ENCODE data around the gene NXPH3.
"Not testable (repeated sequence)": the region's sequence is repeated elsewhere in the genome, so short reads cannot be mapped to it uniquely, and the experiment has no call there.

The NXPH3 gene

DNA sequence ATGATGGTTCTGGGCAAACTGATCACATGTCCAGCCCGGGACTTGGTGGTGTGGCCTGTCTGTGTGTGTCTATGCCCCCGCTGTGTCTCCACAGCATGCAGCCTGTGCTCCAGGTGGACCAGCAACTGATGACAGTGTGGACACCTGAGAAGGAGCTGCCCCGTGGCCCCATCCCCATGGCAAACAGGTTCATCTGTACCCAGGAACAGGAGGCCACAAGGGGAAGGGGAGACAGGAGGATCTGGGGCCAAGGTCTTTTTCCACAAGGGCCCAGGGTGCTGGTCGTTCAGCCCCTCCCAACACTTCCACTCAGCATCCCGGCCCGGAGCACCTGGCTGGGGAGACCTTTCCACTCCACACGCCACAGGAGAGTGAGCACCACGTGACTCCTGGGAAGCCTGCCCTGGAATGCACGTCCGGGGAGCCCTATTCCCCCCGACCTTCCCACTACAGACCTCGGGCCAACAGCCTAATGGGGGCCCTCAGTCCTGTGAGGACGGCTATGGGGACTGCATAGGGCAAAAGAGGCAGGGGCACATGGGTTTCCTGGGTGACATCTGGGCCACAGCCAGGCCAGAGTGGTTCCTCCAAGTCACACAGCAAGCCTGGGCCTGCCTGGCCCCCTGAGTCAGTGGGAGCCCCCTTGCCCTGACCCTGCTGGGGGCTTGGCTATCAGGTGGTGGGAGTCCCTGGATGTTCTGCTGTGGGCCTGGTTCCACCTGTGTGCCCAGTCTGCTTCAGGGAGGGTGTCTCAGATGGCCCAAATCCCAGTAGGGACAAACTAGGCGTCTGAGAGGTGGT is 20.8 kb upstream of the NXPH3 start:
- DNase-seq: no peak

DNA sequence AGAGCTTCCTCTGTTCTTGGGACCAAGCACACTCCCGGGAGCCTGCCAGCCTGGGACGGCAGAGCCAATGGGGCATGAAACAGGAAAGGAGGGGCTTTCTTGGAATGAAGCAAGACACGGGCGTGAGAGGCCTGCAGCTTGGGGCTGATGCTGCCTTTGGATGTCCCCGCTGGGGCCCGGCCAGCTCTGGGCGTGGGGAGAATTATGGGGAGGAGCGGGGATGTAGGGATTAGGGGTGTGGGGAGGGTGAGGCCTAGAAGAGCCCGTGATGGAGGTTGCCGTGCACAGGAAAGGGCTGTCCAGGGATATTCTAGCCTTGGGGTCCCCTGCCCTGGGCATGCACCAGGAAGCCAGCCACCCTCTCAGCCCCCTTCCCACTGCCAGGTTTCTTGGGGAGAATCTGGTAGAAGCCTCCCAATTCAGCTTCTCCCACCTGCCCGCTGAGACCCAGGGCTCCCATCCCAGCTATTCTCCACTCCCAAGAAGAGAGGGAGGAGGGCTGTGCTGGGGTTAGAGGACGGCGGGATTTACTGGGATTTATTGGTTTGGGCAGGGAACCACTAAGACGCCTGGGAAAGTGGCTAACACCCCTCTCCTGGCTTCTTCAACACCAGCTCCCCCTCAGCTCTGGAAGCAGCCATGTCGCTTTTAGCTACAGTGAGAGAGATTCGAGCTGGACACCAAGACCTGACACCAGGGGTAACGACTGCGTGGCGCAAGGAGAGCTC is 20.0 kb upstream of the NXPH3 start:
- no peak for DNase-seq

DNA sequence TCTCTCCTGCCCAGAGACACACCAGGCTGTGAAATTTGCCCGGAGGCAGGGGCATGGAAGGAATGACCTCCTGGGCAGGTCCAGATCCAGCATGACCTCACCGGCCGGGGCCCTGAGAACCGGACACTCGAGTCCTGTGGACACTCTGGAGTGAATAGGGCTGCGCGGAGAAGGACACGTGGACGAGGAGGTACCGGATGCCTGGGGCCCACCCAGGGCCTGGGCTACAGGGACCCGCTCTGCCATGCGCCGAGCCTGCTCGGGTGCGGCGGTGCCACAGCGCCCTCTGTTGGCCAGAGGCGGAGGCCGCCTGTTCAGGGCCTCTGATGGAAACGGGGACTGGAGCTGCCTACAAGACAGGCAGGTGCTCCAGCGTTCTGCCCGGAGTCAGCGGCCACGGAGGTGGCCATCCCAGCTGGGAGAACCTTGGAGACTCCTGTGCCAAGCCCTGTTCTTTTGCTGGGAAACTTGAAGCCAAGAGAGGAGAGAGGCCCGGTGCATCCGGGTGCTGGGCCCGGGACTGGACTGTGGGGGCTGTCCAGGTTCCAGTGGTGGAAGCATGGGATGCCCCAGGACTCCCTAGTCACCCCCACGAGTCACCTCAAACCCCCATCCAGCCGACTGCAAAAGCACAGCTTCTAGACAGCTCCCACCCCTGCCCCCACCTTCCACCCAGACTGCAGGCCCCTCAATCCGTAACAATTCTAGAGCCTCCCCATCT is 19.3 kb upstream of the NXPH3 start:
- DNase-seq: peak; percentile 74

DNA sequence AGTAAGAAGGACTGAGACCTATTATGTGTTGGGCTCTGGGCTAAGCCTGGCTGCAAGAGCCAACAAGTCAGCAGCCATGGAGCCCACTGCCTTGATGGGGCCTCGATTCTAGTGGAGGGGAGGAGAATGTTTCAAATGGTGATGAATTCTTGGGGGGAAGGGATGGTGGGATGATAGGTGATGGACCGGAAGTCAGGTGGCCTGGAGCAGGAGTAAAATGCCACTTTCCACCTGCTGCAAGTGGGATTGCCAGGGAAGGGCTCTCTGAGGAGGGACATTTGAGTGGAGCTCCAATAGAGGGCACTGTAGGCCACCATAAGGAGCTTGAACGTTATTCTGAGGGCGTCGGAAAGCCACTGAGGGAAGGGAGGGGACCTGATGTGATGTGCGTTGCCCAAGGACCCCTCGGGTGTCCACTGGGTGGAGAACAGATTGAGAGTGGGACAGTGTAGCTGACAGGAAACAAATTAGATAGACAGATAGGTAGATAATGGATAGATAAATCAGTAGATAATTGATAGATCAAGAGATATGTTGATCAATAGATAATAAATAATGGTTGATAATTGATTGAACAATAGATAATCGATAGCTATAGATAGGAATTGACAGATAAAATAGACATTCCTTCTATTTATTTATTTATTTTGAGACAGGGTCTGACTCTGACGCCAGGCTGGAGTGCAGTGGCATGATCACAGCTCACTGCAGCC is 18.2 kb upstream of the NXPH3 start:
- peak; percentile 61 for DNase-seq

DNA sequence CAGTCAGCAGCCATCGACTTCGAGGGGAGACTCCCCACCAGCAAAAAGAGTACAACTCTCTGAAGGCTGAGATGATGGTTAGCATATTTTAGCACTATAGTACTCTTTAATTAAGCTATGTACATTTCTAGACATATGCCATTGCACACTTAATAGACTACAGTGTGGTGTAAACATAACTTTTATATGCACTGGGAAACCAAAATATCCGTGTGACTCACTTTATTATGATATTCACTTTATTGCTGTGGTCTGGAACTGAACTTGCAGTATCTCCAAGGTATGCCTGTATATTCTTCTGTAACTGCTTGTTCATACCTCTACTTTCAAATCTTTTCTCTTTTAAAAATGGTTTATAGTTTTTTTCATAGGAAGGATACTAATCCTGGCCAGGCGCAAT is 11.0 kb upstream of the NXPH3 start:
- no peak for DNase-seq

DNA sequence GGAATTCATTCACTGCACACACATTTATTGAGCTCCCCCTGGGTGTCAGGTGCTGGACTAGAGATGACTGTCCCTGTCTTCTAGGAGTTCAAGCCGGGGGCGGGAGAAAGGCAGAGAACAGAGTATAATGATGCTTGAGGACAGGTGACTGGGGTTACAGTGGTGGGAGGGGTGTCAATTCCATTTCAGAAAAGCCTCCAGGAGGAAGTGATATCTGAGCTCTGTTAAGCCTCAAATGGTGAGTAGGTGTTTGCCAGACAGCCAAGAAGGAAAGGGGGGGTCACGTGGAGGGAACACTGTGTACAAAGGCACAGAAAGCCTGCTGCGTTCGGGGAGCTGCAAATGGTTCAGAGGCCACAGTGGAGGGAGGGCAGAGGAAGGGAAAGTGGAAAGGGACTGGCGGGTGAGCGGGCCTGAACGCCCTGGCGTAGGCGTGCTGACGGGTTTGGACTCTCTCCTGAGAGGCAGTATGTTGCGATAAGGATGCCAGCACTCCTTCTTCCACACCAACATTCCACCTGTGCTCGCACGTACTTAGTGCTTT is 9.7 kb upstream of the NXPH3 start:
- DNase-seq: no peak

DNA sequence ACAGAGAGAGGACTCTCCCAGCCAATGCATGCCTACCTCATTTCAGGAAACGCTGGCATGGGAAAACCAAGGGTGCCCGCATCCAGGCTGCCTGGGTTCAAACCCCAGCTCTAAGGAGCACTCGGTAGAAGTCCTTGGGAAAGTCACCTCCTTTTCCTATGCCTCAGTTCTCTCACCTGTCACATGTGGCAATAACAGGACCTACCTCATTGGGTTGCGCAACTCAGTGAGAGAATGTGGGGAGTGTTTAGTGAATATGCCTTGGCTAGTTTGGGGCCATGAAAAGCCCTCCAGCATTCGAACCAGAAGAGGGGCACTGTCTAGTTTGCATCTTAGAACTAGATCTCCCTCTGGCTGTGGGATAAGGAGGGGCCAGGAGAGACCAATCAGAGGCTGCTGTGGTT is 9.0 kb upstream of the NXPH3 start:
- DNase-seq: no peak

DNA sequence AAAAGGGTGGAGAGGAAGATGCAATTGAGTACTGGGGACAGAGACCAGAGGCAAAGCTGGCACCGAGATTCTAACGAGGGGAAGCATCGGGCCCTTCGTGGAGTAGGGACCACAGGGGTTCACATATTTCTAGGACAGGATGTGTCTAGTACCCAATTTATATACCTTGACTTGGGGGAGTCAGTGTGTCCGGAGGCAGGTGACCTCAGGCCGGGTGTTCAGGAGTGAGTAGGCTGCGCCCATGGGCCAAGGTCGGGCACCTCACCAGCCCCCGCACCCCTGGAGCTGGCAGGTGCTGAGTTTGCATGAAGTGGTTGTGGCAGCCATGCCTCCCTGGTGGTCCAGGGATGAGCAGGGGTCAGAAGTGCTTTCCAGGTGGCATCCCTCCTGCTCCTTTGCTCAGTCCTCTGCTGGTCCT is 8.6 kb upstream of the NXPH3 start:
- DNase-seq: no peak

DNA sequence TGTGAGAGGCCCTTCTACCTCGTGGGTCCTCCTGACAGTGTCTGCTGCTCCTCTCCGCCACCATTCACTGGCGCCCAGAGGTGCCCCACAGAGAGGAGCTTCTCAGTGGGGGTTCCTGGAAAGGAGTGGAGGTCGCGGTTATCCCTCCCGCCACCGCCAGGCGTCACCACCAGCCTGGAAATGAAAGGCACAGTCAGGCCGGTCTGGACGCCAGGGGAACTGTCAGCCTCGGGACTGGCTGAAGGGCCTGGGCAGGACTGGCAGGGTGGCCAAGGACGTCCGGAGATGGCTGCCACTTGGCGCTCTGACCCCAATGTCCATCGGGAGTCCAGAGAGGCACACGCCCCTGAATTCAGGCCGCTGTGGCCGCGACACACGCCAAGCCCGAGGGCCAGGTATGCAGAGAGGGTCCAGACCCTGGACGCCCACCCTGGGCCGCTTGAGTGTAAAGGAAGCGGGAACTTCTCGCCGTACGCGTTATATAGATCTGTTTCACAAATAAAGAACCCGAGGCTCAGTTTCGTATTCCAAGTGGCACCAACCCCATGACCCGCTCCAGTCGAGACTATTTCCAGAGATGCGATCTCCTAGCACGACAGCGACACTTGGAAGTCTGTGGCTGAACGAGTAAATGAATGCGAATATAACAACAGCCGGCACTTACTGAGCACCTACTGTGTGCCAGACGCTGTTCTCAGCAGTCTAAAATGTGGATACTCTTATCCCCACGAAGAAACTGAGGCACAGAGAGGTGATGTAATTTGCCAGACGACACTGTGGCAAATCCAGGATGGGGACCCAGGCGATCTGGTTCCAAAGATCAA is 7.6 kb upstream of the NXPH3 start:
- peak; percentile 56 for DNase-seq

DNA sequence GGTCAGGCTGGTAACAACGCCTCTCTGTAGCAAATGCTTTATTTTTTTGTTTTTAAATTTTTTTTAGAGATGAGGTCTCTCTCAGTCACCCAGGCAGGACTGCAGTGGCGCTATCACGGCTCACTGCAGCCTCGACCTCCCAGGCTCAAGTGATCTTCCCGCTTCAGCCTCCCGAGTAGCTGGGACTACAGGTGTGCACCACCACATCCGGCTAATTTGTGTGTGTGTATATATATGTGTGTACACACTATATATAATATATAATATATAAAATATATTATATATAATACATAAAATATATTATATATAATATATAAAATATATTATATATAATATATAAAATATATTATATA is 7.0 kb upstream of the NXPH3 start:
- DNase-seq: not testable (repeated sequence)

DNA sequence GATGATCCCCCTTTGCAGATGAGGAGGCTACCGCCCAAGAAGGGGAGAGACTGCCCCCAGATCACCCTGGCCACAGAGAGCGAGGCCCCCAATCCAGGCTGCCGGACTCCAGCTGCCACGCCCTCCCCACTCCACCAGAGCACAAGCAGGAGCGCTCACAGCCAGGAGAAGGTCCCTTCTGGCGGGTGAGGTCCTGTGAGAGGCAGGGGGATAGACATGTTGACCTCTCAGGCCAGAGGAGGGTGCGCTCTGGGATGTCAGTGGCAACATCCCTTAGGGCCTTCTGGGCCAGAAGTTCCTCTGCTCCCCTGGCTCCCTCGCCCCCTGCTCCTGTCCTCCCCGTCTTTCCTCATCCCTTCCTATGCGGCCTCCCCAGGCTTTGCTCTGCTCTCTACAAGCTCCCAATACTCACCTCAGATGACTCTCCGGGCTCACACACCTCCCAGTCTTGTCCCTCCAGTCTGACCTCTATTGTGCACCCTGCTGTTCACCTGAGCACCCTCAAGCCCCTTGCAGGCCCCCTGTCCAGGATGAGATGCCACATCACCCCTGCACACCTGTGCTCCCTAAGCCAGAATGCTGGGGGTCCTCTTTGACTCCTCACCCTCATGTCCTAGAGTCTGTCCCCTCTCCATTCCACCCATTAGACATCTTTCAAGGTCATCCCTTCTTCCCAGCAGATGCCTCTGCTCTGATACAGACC is 5.0 kb upstream of the NXPH3 start:
- no peak for DNase-seq

DNA sequence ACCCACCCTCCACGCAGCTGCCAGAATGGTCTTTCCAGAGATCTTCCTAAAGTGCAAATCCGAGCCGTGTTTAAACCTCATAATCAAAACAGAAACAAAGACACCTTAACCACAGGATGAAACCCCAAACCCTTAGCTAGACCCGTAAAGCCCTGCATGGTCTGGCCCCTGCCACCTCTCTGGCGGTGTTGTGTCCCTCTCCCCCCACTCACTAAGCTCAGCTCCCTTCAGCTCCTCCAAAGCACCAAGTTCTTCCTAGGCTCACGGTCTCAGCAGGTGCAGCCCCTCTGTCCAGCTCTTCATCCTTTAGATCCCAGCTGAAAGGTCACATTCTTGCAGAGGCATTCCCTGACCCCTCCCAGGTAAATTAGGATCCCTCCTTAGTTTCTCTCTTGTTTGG is 4.4 kb upstream of the NXPH3 start:
- no peak for DNase-seq

DNA sequence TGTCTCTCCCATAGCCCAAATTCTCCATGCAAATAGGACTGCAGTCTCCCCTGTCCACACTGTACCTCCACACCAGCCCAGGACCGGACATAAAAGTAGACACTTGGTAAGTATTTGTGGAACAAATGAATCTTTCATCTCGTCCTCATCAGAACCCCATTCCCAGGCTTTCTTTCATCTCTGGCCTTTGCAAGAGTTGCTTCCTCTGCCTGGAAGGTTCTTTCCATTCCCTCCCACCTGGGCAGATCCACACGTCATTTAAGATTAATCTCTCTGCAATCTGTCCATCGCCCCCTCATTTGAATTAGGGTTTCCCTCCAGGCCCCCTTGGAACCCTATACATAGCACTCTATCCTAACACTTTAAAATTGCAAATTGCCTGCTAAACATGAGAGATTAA is 3.9 kb upstream of the NXPH3 start:
- no peak for DNase-seq

DNA sequence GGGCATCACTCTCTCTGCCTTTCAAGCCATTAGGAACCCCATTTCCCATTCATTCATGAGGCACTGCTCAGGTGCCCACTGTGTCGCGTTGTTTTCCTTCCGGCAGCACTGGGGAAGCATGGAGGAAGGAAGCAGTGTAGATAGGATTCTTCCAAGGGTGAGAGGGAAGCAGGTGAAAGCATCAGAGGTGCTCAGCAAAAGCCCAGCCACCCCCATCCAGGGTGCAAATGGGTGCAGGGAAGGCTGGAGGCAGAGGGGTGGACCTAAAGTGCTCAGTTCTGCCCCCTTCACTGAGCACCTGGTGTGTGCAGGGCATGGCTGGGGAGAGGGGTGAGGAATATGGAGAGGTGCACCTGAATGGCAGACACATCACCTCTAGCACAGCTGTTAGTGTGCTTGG is 3.4 kb upstream of the NXPH3 start:
- DNase-seq: no peak

DNA sequence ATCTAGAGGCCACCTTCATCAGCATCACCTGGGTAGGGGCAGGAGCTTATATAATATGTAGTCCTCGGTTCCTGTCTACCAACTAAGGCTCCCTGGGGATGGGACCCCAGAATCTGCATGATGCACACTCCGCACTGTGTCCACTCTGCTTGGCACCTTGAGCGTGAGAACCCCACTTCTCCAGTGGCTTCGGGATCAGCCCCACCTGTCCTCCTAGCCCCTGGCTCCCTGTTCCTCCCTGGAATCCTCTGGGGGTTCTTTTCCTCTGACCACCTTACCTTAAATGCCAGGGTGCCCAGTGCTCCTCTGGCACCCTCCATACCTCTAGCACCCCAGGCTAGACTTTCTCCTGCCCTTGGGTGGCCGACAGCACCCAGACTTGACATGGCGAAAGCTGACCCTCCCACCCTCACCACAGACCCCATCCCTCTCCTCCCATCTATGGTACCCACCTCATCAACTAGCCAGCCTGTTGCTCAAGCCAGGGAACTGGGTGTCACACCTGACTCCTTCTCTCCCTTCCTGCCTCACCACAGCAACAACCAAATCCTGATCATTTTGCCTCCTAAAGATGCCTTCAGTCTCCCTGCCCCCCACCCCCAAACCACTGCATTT is 2.8 kb upstream of the NXPH3 start:
- no peak for DNase-seq

DNA sequence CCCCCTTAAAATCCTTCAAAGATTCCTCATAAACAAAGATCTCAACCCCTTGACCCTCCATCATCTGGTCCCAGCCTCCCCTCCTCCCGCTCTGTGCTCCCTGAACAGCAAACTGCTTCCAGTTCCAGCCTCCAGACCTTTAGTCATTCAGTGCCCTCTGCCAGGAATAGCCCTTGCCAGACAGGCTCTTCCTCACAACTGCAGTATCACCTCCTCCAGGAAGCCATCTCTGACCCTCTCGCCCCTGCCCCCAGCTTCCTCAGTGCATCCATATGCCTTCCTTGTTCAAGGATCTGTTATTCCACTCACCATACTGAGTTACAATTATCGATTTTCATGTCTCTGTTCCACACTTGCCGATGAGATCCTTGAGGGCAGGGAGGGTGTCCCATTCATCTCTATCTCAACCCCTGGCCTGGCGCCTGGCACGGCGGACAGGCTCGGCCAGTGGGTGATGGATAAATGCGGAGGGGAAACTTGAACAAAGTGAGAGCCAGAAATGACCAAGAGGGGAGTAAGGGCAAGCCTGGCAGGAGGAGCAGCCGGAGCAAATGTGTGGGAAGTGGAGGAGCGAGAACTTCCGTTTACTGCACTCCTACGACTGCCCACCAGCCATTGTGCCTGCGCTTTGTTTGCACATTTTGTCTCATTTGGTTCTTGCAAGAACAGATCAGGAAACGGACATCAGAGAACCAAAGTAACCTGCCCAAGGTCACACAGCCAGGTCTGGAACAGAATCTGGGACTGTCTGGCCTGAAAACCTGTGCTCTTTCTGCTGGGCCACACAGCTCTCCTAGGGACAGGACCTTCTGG is 2.0 kb upstream of the NXPH3 start:
- DNase-seq: no peak

DNA sequence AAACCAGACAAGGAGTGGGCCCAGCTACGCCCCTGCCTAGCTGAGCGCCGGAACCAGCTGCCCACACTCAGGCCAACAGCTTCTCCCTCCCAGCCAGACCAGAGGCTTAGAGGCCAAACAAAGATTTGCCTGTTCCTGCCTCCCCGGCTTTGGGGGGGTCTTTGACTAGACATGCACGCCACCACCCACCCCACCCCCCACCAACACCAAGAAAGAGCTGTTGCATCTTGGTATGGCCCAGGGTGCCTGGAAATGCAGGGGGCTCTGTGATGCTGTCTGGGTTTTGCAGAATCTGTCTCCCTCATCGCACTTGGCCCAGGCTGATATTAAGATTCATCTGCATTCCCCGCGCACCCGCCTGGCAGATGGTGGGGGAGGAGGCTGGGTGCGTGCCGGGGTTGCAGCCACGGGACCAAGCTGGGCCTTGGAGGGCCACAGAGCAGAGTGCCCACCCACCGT is 1.3 kb upstream of the NXPH3 start:
- DNase-seq: peak; percentile 52

DNA sequence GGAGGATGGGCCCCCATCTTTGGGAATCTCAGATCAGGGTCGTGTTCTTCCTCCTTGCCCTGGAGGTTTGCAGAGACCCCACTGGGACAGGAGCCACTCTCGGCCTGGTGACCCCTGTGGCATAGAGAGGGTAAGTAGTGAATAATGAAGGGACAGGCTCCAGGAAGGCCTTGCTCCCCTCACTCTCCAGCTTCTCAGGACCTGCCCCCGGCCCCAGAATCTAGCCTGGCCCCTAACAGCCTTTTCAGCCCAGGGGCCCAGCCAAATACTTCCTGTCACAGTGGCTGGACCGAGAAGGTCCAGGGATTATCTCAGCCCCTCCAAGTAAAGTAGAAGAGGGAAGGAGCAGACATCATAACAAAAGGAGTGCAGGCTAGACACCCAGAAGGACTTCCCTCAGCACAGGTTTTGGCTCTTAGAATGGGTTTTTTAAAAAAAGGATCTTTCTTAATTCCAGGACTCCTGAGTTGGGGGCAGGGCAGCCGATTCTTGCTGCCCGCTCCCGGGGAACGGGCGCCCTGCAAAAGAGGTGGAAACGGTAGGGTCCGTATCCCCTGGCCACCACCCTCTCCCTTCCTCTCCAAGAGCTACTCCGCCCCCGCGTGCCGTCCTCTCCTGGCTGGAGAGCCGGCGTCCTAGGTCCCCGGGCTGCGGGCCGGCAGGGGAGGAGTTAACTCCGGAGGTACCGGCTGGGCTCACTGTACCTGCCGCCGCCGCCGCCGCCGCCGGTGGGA is 559 bp upstream of the NXPH3 start:
- no peak for DNase-seq

Measured in NCI-H1694 (cell line).